H1 (cell line): ENCODE measurements around the gene NLRP3.

ENCODE experiments used
- CREB1 ChIP-seq: IDR thresholded peaks from 2 replicates; pipeline ENCODE4 v1.6.1; 2012; ENCODE audit warnings: inconsistent platforms
- CTCF ChIP-seq, 3 experiments: IDR thresholded peaks; 1 replicate in 2 of 3; 2 replicates in 1 of 3; pipeline versions ENCODE4 v1.5.1 to v1.6.1; 2011; ENCODE audit warnings: low read length in 3 of 3, mild to moderate bottlenecking in 3 of 3, inconsistent platforms in 2 of 3, low read depth in 1 of 3, moderate library complexity in 1 of 3; ENCODE audit not compliant: insufficient read depth in 1 of 3; ENCODE audit errors: control extremely low read depth in 1 of 3
- JUND ChIP-seq: IDR thresholded peaks from 2 replicates; pipeline ENCODE4 v1.6.1; 2011; ENCODE audit warnings: mild to moderate bottlenecking, improper control_type of control experiment, low read length
- KDM5A ChIP-seq: fragments of 200-600 bp; IDR thresholded peaks from 2 replicates; pipeline ENCODE4 v1.7.1; 2012; ENCODE audit warnings: mild to moderate bottlenecking, low read length, inconsistent platforms, mixed read lengths
- POLR2AphosphoS5 ChIP-seq: IDR thresholded peaks from 2 replicates; pipeline ENCODE4 v1.6.1; 2011; ENCODE audit warnings: low read depth, low read length
- RAD21 ChIP-seq, 2 experiments: IDR thresholded peaks in 1 of 2; conservative IDR thresholded peaks in 1 of 2; 2 replicates each; pipeline ENCODE4 v1.6.1; 2011; ENCODE audit warnings: low read depth in 2 of 2, low read length in 2 of 2, improper control_type of control experiment in 1 of 2, inconsistent platforms in 1 of 2, mild to moderate bottlenecking in 1 of 2, moderate library complexity in 1 of 2
- RFX5 ChIP-seq: IDR thresholded peaks from 2 replicates; pipeline ENCODE4 v1.6.1; 2011; ENCODE audit warnings: low read depth, low read length, improper control_type of control experiment, borderline replicate concordance
- SIRT6 ChIP-seq: IDR thresholded peaks from one replicate; pipeline ENCODE4 v1.7.1; 2012; ENCODE audit warnings: low read length, inconsistent platforms

- no peak for TF ChIP-seq RAD21 (IDR thresholded peaks at IDR 0.05 in 1 of 2, conservative IDR thresholded peaks at IDR 0.05 in 1 of 2; ENCODE audit: low read depth in 2 of 2, low read length in 2 of 2)
- TF ChIP-seq CTCF (IDR thresholded peaks at IDR 0.05; ENCODE audit: control extremely low read depth in 1 of 3, insufficient read depth in 1 of 3, low read depth in 1 of 3, low read length in 3 of 3): no peak
- no peak for TF ChIP-seq CREB1
- no peak for TF ChIP-seq KDM5A
- TF ChIP-seq JUND: no peak
- no peak for TF ChIP-seq RFX5
- no peak for TF ChIP-seq SIRT6
- TF ChIP-seq POLR2AphosphoS5: no peak
Observed at GRCh38 chr1:247435759-247436147, 19.8 kb downstream of the NLRP3 start.
